ENCODE results near the gene GALNTL6.

Gene GALNTL6

DNA sequence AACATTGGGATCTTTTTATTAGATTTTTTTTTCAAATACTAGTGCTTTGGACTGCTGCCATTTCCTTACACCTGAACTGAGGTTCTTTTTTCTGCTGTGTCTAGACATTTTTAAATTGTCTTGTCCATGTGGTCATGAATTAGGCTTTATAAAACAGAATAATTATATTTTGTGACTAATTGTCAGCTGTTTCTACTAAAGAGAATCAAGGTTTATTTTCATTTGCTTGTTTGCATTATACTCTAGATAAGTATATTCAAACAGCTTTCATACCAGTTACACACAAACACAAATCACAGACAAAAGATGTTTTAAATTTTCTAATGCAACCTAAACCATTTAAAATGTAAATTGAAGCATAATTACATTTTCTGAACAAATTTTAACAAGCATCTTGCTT, 194.7 kb downstream of the GALNTL6 start:
- DNase-seq (ENCODE audit: low spot score), result no peak

DNA sequence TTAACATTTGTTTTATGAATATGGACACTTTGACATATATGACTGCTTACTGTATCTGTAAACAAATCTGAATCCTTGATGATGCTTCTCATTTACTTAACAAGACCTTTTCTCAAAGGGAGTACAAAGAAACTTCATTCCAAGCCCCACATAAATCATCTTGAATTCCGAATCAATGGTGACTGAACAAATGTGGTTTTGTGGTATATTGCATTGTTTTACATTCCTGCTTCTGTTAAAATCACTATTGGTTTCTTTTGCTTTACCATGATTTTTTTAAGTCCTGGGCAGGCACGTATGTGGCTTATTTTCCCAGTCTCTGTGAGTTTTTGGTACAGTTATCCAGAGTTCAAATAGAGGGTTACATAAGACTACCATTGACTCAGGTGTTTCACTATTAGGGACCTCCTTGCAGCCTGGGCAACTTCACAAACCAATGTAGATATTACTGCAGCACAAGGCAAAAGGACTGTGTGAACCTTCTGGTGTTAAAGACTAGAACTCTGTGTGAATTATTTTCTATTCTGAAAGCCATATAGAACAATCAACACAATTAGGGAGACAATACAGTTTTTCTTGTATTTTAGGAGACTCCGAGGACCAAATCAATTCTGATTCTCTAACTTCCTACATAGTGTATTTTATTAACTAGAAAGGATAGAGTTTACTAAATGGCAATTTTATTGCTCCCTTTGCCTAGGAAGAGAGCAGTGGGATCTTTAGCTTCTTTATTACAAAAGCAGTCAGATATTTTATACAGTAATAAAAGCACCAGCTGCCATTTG, 196.4 kb downstream of the GALNTL6 start:
- DNase-seq (ENCODE audit: low spot score), result no peak

DNA sequence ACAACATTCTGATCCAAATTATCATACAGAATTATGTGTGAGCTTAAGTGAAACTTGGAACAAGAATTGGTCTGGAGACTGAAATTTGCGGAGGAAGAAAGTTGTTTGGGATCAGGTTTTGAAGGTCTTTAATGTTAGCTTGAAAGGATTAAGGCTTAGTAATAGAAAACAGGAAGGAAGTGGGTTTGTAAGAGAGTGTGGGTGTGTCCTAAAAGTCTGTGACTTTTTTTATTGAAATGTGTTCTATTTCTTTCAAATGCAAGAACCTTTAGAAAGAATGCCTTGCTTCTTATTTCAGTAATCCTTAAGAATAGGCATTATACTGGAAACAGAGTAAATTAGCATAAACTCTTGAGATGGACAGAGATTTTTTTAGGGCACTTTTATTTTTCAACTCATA, 198.0 kb downstream of the GALNTL6 start:
- DNase-seq (ENCODE audit: low spot score), result no peak

- no peak for DNase-seq (ENCODE audit: low spot score)
Measured at GRCh38 chr4:172018358-172018757, 205.2 kb downstream of the GALNTL6 start.

DNA sequence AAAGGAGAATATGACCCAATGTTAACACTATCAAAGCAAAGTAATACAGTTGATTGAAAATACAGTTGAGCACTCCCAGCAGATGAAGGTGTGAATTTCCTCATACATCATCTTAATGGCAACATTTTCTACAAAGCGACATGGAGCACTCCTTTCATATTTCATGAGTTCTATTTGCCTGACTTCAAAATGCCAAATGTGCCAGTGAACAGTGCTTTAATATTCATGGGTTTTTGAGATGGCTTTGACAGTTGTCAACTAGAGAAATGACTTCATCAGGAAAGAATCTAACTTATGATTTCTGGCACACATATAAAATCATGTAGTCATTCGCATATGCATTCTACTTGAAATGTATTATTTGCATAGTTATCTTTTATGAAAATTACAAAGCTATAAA, 222.4 kb downstream of the GALNTL6 start:
- DNase-seq (ENCODE audit: low spot score), result no peak

DNA sequence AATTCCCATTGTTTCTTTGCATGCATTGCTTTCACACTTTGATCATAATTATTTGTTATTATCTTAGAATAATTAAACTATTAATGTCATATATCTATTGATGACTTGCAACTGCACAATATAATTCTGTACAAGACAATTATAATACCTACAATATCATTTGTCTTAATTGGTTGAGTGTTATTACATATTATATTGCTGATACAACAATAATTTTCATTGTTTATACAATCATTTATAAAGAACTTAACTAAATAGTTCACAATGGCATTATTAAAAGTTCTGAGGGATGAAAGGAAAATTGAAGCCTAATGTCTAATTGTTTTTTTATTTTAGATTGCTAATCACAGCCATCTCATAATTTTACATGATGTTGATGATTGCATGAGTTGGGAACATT, 227.6 kb downstream of the GALNTL6 start:
- no peak for DNase-seq (ENCODE audit: low spot score)

- no peak for DNase-seq (ENCODE audit: low spot score)
Measured at GRCh38 chr4:172042714-172043114, 229.5 kb downstream of the GALNTL6 start.

GRCh38 chr4:172045981-172046380, 232.8 kb downstream of the GALNTL6 start:
- DNase-seq (ENCODE audit: low spot score), result no peak

DNA sequence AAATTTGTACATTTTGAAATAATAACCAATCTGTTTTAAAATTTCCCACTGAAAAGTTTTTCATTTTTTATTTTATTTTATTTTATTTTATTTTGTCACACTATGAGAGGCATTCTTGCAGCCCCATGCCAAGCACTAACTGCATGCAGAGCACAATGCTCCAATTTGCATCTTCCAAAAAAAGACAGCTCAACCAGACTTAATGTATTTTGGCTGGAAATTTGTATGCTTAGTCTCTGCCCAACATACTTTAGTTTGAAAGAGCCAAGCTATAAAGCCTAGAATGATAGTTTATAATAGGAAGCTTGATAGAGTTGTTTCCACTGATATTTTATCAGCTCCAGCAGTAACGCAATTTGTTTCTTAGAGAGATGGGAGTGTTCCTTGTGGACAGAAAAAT, 235.5 kb downstream of the GALNTL6 start:
- DNase-seq (ENCODE audit: low spot score), result no peak

GRCh38 chr4:172050911-172051310, 237.7 kb downstream of the GALNTL6 start:
- DNase-seq (ENCODE audit: low spot score), result no peak

GRCh38 chr4:172055046-172055445, 241.8 kb downstream of the GALNTL6 start:
- no peak for DNase-seq (ENCODE audit: low spot score)

- no peak for DNase-seq (ENCODE audit: low spot score)
Measured at GRCh38 chr4:172055498-172055897, 242.3 kb downstream of the GALNTL6 start.

GRCh38 chr4:172061204-172061603, 248.0 kb downstream of the GALNTL6 start:
- DNase-seq (ENCODE audit: low spot score), result no peak

GRCh38 chr4:172068506-172068905, 255.3 kb downstream of the GALNTL6 start:
- no peak for DNase-seq (ENCODE audit: low spot score)

GRCh38 chr4:172073590-172073989, 260.4 kb downstream of the GALNTL6 start:
- DNase-seq (ENCODE audit: low spot score), result no peak

GRCh38 chr4:172083272-172083671, 270.1 kb downstream of the GALNTL6 start:
- no peak for DNase-seq (ENCODE audit: low spot score)

- no peak for DNase-seq (ENCODE audit: low spot score)
Measured at GRCh38 chr4:172088556-172088955, 275.4 kb downstream of the GALNTL6 start.

DNA sequence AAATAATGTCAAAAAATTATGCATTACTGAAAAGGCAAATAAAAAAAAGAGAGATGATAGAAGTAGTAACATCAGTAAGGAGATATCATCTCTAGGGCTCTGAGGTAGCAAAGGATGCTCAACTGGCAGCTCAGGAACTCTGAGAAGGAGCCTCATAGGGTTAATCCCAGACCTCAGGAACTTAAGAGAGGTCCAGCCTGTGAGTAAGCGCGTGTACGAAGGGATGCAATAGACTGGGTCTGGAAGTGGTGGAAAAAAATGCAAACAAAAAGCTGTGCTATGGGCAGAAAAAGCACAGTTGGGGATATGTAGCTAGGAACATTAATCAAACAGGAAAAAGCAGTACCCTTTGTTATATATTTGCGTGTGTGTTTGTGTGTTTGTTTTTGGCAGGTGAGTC, 282.0 kb downstream of the GALNTL6 start:
- DNase-seq (ENCODE audit: low spot score), result no peak

GRCh38 chr4:172096786-172097185, 283.6 kb downstream of the GALNTL6 start:
- DNase-seq (ENCODE audit: low spot score), result peak; percentile 2

DNA sequence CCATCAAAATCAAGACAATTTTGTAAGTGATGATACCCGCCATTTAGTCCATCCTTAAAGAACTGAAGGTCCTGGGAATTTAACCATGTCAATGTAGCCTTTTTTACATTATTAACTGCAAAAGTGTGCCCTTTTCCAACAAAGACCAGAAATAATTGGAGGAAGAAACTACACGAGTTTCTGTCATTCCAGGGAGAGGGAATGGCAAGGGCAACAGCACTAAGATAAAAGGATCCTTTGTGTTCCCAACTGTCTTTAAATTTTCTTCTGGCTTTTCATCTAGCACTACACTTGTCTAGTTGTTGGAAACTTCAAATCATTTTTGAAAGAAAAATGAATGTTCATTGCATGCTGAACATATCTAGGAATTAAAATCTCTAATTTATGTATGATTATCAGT, 286.2 kb downstream of the GALNTL6 start:
- DNase-seq (ENCODE audit: low spot score), result no peak

DNA sequence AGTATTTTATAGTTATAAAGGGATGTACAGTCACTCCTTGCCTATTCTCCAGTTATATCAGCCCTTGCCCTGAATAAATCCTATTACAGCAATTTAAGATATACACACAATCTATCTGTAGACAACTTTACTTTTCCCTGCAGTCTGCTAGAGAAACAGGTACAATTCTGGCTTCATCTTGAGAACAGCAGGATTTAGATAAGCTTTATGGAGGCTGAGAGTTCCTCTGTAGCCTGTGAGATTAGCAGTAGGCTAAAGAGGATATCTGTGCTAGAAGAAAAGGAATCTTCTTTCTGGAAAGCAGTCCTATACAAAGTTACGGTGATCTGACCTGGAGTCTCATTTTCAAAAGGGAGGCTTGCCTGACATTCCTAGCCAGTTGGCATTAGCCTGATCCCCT, 290.3 kb downstream of the GALNTL6 start:
- DNase-seq (ENCODE audit: low spot score), result no peak

DNA sequence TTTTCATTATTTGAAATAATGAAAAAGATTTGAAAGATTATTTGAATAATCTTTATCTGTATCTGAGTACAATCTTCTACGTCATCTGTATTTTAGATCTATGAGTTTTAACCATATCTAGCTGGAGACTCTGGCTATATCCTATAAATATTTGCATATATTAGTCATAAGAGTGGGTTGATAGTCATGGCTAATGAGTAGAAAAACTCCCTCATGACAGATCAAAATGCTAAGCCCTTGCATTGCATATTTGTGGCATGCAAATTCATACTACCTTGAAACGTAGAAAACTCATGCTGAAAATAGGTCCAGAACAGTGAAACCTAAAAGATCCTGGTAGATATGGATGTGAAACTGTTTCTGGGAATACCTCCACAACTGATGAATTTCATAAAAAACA, 291.3 kb downstream of the GALNTL6 start:
- DNase-seq (ENCODE audit: low spot score), result no peak

DNA sequence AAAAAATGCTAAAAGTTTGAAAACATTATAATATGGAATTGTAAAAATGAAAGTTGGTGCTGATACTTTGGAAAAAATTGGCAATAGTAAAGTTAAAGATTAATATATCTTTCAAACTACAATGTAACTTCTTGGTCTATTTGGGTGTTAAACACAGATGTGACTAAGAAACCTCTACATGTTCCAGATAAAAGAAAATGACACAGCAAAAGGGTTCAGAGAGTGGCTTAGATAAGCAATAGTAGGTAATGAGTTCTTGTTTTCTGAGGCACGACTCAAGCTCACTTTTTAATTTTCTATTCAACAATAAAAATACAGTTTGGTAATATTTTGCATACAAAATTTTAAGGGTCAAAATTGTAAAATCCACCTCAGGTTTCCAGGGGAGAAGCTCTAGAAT, 292.7 kb downstream of the GALNTL6 start:
- DNase-seq (ENCODE audit: low spot score), result no peak

- DNase-seq (ENCODE audit: low spot score), result no peak
Measured at GRCh38 chr4:172109466-172109865, 296.3 kb downstream of the GALNTL6 start.

Measured in GM03348 (cell line).